Prostate gland (tissue), 2 donors: ENCODE data around the gene DNAH8.

Source experiments
- POLR2A ChIP-seq: fragments of 450-650 bp; IDR thresholded peaks from one replicate; pipeline ENCODE4 v1.6.1; 2016; ENCODE audit warnings: antibody characterized with exemption, mild to moderate bottlenecking
- POLR2AphosphoS5 ChIP-seq: sonication (generic); formaldehyde crosslinking; IDR thresholded peaks from one replicate; pipeline ENCODE4 v1.6.1; 2017; ENCODE audit warnings: antibody characterized with exemption
- TF ChIP-seq, protein P1 (sequence below), 4 experiments: fragments of 200-600 bp in 2 of 4; fragments of 450-650 bp in 2 of 4; sonication (generic) in 2 of 4; IDR thresholded peaks; 1 replicate in 3 of 4; 2 replicates in 1 of 4; pipeline ENCODE4 v1.5.1; 2016 to 2019; ENCODE audit warnings: antibody characterized with exemption in 4 of 4, mild to moderate bottlenecking in 2 of 4, moderate library complexity in 2 of 4

DNA sequence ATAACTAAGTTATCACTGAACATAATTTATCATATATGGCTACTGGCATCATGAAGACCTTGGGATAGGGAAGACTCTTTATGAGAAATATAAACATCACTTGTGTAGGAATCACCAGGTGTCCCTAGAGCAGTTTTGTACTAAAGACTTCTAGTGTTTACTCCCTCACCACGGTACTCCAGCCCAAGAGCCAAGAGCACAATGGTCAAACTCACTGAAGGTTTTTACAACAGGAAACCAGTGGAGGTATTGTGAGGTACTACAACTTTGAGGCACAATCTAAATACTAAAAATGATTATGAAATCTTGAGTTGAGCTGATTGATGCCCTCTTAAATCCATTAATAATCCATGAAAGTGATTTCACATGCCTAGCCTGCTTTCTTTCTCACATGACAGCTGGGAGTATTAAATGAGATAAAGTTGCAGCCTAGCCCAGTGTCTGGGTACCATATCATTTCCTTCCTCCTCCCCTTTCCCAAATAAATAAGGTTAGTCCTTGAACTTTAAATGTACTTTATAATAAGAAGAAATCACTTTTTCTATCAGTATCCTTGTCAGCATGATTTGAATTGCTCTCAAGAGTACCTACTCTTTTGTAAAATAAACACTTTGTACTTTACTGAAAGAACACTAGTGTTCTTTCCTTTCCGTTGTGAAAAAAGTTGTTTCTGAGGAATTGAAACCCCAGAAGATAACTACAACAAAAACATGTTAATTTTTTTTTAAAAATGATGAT, 38.7 kb upstream of the DNAH8 start:
- TF ChIP-seq, protein P1, sequence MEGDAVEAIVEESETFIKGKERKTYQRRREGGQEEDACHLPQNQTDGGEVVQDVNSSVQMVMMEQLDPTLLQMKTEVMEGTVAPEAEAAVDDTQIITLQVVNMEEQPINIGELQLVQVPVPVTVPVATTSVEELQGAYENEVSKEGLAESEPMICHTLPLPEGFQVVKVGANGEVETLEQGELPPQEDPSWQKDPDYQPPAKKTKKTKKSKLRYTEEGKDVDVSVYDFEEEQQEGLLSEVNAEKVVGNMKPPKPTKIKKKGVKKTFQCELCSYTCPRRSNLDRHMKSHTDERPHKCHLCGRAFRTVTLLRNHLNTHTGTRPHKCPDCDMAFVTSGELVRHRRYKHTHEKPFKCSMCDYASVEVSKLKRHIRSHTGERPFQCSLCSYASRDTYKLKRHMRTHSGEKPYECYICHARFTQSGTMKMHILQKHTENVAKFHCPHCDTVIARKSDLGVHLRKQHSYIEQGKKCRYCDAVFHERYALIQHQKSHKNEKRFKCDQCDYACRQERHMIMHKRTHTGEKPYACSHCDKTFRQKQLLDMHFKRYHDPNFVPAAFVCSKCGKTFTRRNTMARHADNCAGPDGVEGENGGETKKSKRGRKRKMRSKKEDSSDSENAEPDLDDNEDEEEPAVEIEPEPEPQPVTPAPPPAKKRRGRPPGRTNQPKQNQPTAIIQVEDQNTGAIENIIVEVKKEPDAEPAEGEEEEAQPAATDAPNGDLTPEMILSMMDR (IDR thresholded peaks at IDR 0.05) = no peak
- TF ChIP-seq POLR2A = no peak
- no peak for TF ChIP-seq POLR2AphosphoS5
